Pancreas (tissue), 10 donors: Measurements from ENCODE around the gene SLC2A6. TPM values are rescaled to one million over a fixed set of nuclear protein-coding genes. Genes with fewer than 3 reads are reported as not detected.
A peak's percentile ranks its signal among the peaks of the same experiment; 100 is the strongest.

Experiments used
- ATAC-seq, 4 donors: fragments of 200-7000 bp; cut with Tn5 transposase; one replicate each; pipeline versions ENCODE4 v1.8.0 to v1.9.1; 2020; ENCODE audit warnings: mild to moderate bottlenecking in 4 of 4, moderate library complexity in 4 of 4
- DNase-seq, 6 donors: peaks; one replicate each; pipeline ENCODE4 v3.0.0-alpha.2; 2020
- FAIRE-seq: peaks from 2 replicates; lab custom pipeline; 2012; peaks lifted over from hg19 to GRCh38; lab: Jason Lieb, UNC
- H3K27ac ChIP-seq, 4 donors: fragments of 200-600 bp; sonication (generic); 1 replicate in 3 of 4; 2 replicates in 1 of 4; pipeline versions ENCODE4 v1.5.0 to v1.8.0; 2020
- H3K27me3 ChIP-seq, 4 donors: fragments of 200-600 bp; one replicate each; pipeline ENCODE4 v1.8.0; 2021
- H3K36me3 ChIP-seq, 3 donors: fragments of 200-600 bp; sonication (generic) in 1 of 3; one replicate each; pipeline versions ENCODE4 v1.5.0 to v1.8.0; 2020 to 2021
- H3K4me1 ChIP-seq, 3 donors: fragments of 200-600 bp; one replicate each; pipeline ENCODE4 v1.8.0; 2021
- H3K4me3 ChIP-seq, 4 donors: fragments of 200-600 bp; sonication (generic) in 2 of 4; one replicate each; pipeline versions ENCODE4 v1.5.0 to v1.8.0; 2020 to 2021
- H3K9me3 ChIP-seq, 4 donors: fragments of 200-600 bp; one replicate each; pipeline ENCODE4 v1.8.0; 2021
- CTCF ChIP-seq, 4 donors: fragments of 200-600 bp; sonication (generic) in 3 of 4; IDR thresholded peaks; one replicate each; pipeline versions ENCODE4 v1.5.0 to v1.8.0; 2021; ENCODE audit warnings: antibody characterized with exemption in 4 of 4
- WGBS, 2 donors: extraction: QIAGEN DNeasy Blood & Tissue Kit; methylation state at CpG; one replicate each; pipeline ENCODE4 v1.1.7; 2013; 5-methylcytosine and 5-hydroxymethylcytosine counted together
- intact Hi-C, 3 donors: fragments of 100-400 bp; cut with DNase I; formaldehyde crosslinking; loops; one replicate each; pipeline versions ENCODE4 v1.11.1 to v1.14.2; 2022
- polyA plus RNA-seq, 2 donors: library from polyadenylated mRNA; stranded (reverse); fragments of 200-250 nt; gene quantifications; one replicate each; pipeline ENCODE4 v1.2.3, GENCODE V29; 2013
- total RNA-seq, 6 donors: library from RNA; stranded (reverse); fragmentation: NEBNext Ultra II Directional in 4 of 6; extraction: Animal tissue kit (Norgen Biotek cat#: 25700) in 4 of 6; gene quantifications; one replicate each; pipeline versions ENCODE4 v1.2.1 to v1.2.4, GENCODE V29; 2021 to 2023
- donor health status: healthy with polysubstance abuse.
- donor health status: DM: no; HTN: no; CAD: no; lungs with moderate emphysema.
- donor health status: DM: no; HTN: no; CAD: no.
- donor health status: control.
- donor health status: control.
- donor health status: Bipolar disorder and iron deficiency.
- donor health status: DM: yes; HTN: yes; CAD: no.
- donor health status: DM: no; HTN: no; CAD: no.
- donor health status: DM: no; HTN: no; CAD: no.
- donor health status: DM: yes; HTN: yes; CAD: no.

Gene SLC2A6
- total and polyA plus RNA-seq, 8 donors = 1.1 to 6.7 (median 3.9) TPM

- H3K27ac ChIP-seq = no peak overlapping the region
- no peaks in the 10 kb centered on the region for H3K36me3 ChIP-seq
- intact Hi-C loops = no loop called here
- H3K4me1 ChIP-seq = peaks cover 0 to 5% (median 4%) of the 10 kb centered on the region in 3 donors
- ATAC-seq = no peak
- no peak for FAIRE-seq
- H3K27me3 ChIP-seq = no peaks in the 10 kb centered on the region
- DNase-seq = no peak
- H3K4me3 ChIP-seq = no peak overlapping the region
- 91 to 98% methylated on average over 12 of the region's 12 CpGs for WGBS, 2 donors
- H3K9me3 ChIP-seq = no peaks in the 10 kb centered on the region
- no peak for TF ChIP-seq CTCF (IDR thresholded peaks at IDR 0.05)
Observed at GRCh38 chr9:133424187-133424586, 54.7 kb downstream of the SLC2A6 start.

GRCh38 chr9:133423216-133423615, 55.7 kb downstream of the SLC2A6 start:
- H3K9me3 ChIP-seq = no peaks in the 10 kb centered on the region
- no peaks in the 10 kb centered on the region for H3K36me3 ChIP-seq
- no peak overlapping the region for H3K27ac ChIP-seq
- no peak overlapping the region for H3K4me3 ChIP-seq
- WGBS, 2 donors = 12 to 29% methylated on average over 3 of the region's 3 CpGs
- H3K27me3 ChIP-seq = no peaks in the 10 kb centered on the region
- TF ChIP-seq CTCF (IDR thresholded peaks at IDR 0.05) = no peak
- ATAC-seq = peak in 2 of 4 donors; percentile 30 to 31
- FAIRE-seq = no peak
- peaks cover 0 to 3% (median 2%) of the 10 kb centered on the region in 3 donors for H3K4me1 ChIP-seq
- no peak for DNase-seq
- intact Hi-C loops = no loop called here

- intact Hi-C loops = no loop called here
- Histone ChIP-seq H3K4me3 (no peak within 1 kb of the TSS), H3K9me3 (no peaks in the 10 kb centered on the region), H3K27ac (no peak within 1 kb of the TSS), H3K4me1 (peaks cover 0 to 2% (median 0%) of the 10 kb centered on the region in 3 donors), H3K27me3 (no peaks in the 10 kb centered on the region), H3K36me3 (no peaks in the 10 kb centered on the region)
- WGBS, 2 donors = 69 to 72% methylated on average over 23 of the region's 23 CpGs
- no peak for FAIRE-seq
- TF ChIP-seq CTCF (IDR thresholded peaks at IDR 0.05) = no peak
- no peak for ATAC-seq
- DNase-seq = no peak
Observed at GRCh38 chr9:133421615-133422542, 57.0 kb downstream of the SLC2A6 start, which contains the start of gene ADAMTS13. ADAMTS13 (plus strand) TSS chr9:133422367; CDS start chr9:133422444, 77 bp downstream.

Other genes with a start within 250 kb of the SLC2A6 start
- gene ABO, start 203.9 kb downstream of the SLC2A6 start, total RNA-seq = 10 to 100 TPM in 1 of 6 donors, 1 to 10 TPM in 5; 2.1 to 10.2 (median 5.4) TPM
- gene ABO, start 203.9 kb downstream of the SLC2A6 start, polyA plus RNA-seq = 1 to 10 TPM; 3.3 to 9.3 TPM
- gene SURF6, start 142.9 kb downstream of the SLC2A6 start, total RNA-seq = 10 to 100 TPM in 2 of 6 donors, 1 to 10 TPM in 4; 5.8 to 13.6 (median 7.6) TPM
- gene SURF6, start 142.9 kb downstream of the SLC2A6 start, polyA plus RNA-seq = 10 to 100 TPM; 17.7 to 19.8 TPM
- 10 to 100 TPM in 3 of 6 donors, 1 to 10 TPM in 3; 6.2 to 14.2 (median 9.9) TPM for gene MED22, start 131.0 kb downstream of the SLC2A6 start, total RNA-seq
- gene MED22, start 131.0 kb downstream of the SLC2A6 start, polyA plus RNA-seq = 10 to 100 TPM; 10.1 to 14.8 TPM
- 1,000 to 10,000 TPM; 1,234 to 2,140 (median 1,676) TPM for gene RPL7A, start 130.9 kb downstream of the SLC2A6 start, total RNA-seq
- gene RPL7A, start 130.9 kb downstream of the SLC2A6 start, polyA plus RNA-seq = 1,000 to 10,000 TPM; 1,900 to 1,906 TPM
- 10 to 100 TPM; 33.6 to 47.8 (median 37.2) TPM for gene SURF1, start 122.6 kb downstream of the SLC2A6 start, total RNA-seq
- gene SURF1, start 122.6 kb downstream of the SLC2A6 start, polyA plus RNA-seq = 10 to 100 TPM; 69.2 to 73.9 TPM
- gene SURF2, start 122.5 kb downstream of the SLC2A6 start, total RNA-seq = 10 to 100 TPM in 4 of 6 donors, 1 to 10 TPM in 2; 7.8 to 18.7 (median 11.9) TPM
- gene SURF2, start 122.5 kb downstream of the SLC2A6 start, polyA plus RNA-seq = 10 to 100 TPM; 37.3 to 52.4 TPM
- 100 to 1,000 TPM in 5 of 6 donors, 10 to 100 TPM in 1; 87.9 to 132 (median 129) TPM for gene SURF4, start 103.0 kb downstream of the SLC2A6 start, total RNA-seq
- gene SURF4, start 103.0 kb downstream of the SLC2A6 start, polyA plus RNA-seq = 100 to 1,000 TPM in 1 of 2 donors, 10 to 100 TPM in 1; 63.1 to 106 TPM
- gene STKLD1, start 102.7 kb downstream of the SLC2A6 start, total RNA-seq = under 1 TPM; 0.31 to 0.94 (median 0.67) TPM
- gene STKLD1, start 102.7 kb downstream of the SLC2A6 start, polyA plus RNA-seq = 1 to 10 TPM; 1.8 to 3.1 TPM
- gene REXO4, start 61.1 kb downstream of the SLC2A6 start, total RNA-seq = 10 to 100 TPM in 5 of 6 donors, 1 to 10 TPM in 1; 10.0 to 16.3 (median 12.5) TPM
- 10 to 100 TPM; 12.8 to 13.4 TPM for gene REXO4, start 61.1 kb downstream of the SLC2A6 start, polyA plus RNA-seq
- gene ADAMTS13, start 56.7 kb downstream of the SLC2A6 start, total RNA-seq = 1 to 10 TPM; 1.5 to 5.5 (median 2.9) TPM
- 10 to 100 TPM; 13.6 to 18.9 TPM for gene ADAMTS13, start 56.7 kb downstream of the SLC2A6 start, polyA plus RNA-seq
- 10 to 100 TPM; 15.6 to 24.4 (median 17.2) TPM for gene CACFD1, start 19.1 kb downstream of the SLC2A6 start, total RNA-seq
- gene CACFD1, start 19.1 kb downstream of the SLC2A6 start, polyA plus RNA-seq = 10 to 100 TPM; 25.0 to 26.2 TPM
- gene MYMK, start 45.9 kb upstream of the SLC2A6 start, total RNA-seq = not detected
- gene MYMK, start 45.9 kb upstream of the SLC2A6 start, polyA plus RNA-seq = not detected
- 1 to 10 TPM; 1.5 to 5.5 (median 2.6) TPM for gene ADAMTSL2, start 55.6 kb upstream of the SLC2A6 start, total RNA-seq
- 10 to 100 TPM in 1 of 2 donors, 1 to 10 TPM in 1; 9.0 to 12.9 TPM for gene ADAMTSL2, start 55.6 kb upstream of the SLC2A6 start, polyA plus RNA-seq
- not detected for gene FAM163B, start 130.3 kb upstream of the SLC2A6 start, total RNA-seq
- gene FAM163B, start 130.3 kb upstream of the SLC2A6 start, polyA plus RNA-seq = not detected
- not detected for gene DBH, start 157.3 kb upstream of the SLC2A6 start, total RNA-seq
- under 1 TPM; 0.08 to 0.09 TPM for gene DBH, start 157.3 kb upstream of the SLC2A6 start, polyA plus RNA-seq